Stimulated activated CD8-positive, alpha-beta memory T cell treated with anti-CD3 and anti-CD28 coated beads, Interleukin-15, amount 100 ng/mL, for 48 hours (primary cell): ENCODE results near the gene CRHR1.

Experiments
- DNase-seq, 2 donors: peaks; one replicate each; pipeline ENCODE4 v3.0.0-alpha.2; 2020; ENCODE audit warnings: low read depth in 2 of 2

The CRHR1 gene

GRCh38 chr17:45789874-45790273, 5.8 kb downstream of the CRHR1 start:
- DNase-seq: no peak

- no peak for DNase-seq
Measured at GRCh38 chr17:45790296-45790922, 6.3 kb downstream of the CRHR1 start.

- no peak for DNase-seq
Measured at GRCh38 chr17:45791041-45791582, 7.0 kb downstream of the CRHR1 start.

- DNase-seq: no peak
Measured at GRCh38 chr17:45791935-45792334, 7.8 kb downstream of the CRHR1 start.

GRCh38 chr17:45792437-45792836, 8.3 kb downstream of the CRHR1 start:
- DNase-seq: no peak

GRCh38 chr17:45792995-45793755, 9.1 kb downstream of the CRHR1 start:
- DNase-seq: no peak

- no peak for DNase-seq
Measured at GRCh38 chr17:45793999-45794540, 9.9 kb downstream of the CRHR1 start.

GRCh38 chr17:45794840-45795239, 10.7 kb downstream of the CRHR1 start:
- DNase-seq: no peak

GRCh38 chr17:45800816-45801215, 16.7 kb downstream of the CRHR1 start:
- DNase-seq: no peak

- no peak for DNase-seq
Measured at GRCh38 chr17:45801421-45801820, 17.3 kb downstream of the CRHR1 start.

- DNase-seq: no peak
Measured at GRCh38 chr17:45808845-45809244, 24.7 kb downstream of the CRHR1 start.

- DNase-seq: no peak
Measured at GRCh38 chr17:45809499-45809898, 25.4 kb downstream of the CRHR1 start.

GRCh38 chr17:45812102-45812501, 28.0 kb downstream of the CRHR1 start:
- no peak for DNase-seq

- DNase-seq: no peak
Measured at GRCh38 chr17:45813048-45813725, 29.1 kb downstream of the CRHR1 start.

- no peak for DNase-seq
Measured at GRCh38 chr17:45814622-45815606, 30.8 kb downstream of the CRHR1 start.

GRCh38 chr17:45815752-45816151, 31.6 kb downstream of the CRHR1 start:
- no peak for DNase-seq

GRCh38 chr17:45818041-45818440, 33.9 kb downstream of the CRHR1 start:
- no peak for DNase-seq

GRCh38 chr17:45818699-45819098, 34.6 kb downstream of the CRHR1 start:
- DNase-seq: no peak

- no peak for DNase-seq
Measured at GRCh38 chr17:45819632-45820031, 35.5 kb downstream of the CRHR1 start.

- no peak for DNase-seq
Measured at GRCh38 chr17:45820052-45820780, 36.1 kb downstream of the CRHR1 start.
